Skin epidermis (tissue), 12 donors: ENCODE results near the gene C16orf92.
"Not testable (repeated sequence)": the region's sequence is repeated elsewhere in the genome, so short reads cannot be mapped to it uniquely, and the experiment has no call there.

Experiments used
- H3K27ac ChIP-seq, 21 experiments: fragments of 200-600 bp; sonication (generic) in 11 of 21; one replicate each; pipeline ENCODE4 v1.5.0; 2020; ENCODE audit warnings: mild to moderate bottlenecking in 3 of 21, inconsistent platforms in 2 of 21, moderate library complexity in 2 of 21
- H3K4me3 ChIP-seq, 7 experiments: fragments of 200-600 bp; sonication (generic) in 2 of 7; one replicate each; pipeline ENCODE4 v1.5.0; 2020; ENCODE audit warnings: inconsistent platforms in 2 of 7, mild to moderate bottlenecking in 2 of 7, moderate library complexity in 1 of 7

The C16orf92 gene

DNA sequence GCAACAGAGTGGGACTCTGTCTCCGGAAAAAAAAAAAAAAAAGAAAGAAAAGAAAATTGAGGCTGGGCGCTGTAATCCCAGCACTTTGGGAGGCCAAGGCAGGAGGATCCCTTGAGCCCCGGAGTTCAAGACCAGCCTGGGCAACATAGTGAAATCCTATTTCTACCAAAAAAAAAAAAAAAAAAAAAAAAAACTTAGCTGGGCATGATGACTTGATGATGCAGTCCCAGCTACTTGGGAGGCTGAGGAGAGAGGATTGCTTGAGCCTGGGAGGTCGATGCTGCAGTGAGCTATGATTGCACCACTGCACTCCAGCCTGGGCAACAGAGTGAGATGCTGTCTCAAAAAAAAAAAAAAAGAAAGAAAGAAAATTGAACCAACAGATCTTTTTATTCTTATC is 5.1 kb upstream of the C16orf92 start:
- H3K27ac ChIP-seq, H3K4me3 ChIP-seq: not testable (repeated sequence)

DNA sequence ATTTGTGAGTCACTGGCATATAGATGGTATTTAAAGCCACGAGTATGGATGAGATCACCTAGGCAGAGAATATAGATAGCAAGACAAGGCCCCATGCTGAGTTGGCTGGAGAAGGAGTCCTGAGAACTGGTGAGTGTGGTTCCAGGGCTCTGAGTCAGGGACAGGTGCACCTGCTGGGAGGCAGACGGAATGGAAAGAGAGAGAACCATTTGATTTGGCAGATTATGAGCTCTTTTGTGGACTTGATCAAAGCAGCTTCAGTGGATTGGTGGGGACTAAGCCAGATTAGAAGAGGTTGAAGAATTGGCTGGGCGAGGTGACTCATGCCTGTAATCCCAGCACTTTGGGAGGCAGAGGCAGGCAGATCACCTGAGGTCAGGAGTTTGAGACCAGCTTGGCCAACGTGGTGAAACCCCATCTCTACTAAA is 4.3 kb upstream of the C16orf92 start:
- H3K27ac ChIP-seq, result no peak overlapping the region
- no peak overlapping the region for H3K4me3 ChIP-seq

DNA sequence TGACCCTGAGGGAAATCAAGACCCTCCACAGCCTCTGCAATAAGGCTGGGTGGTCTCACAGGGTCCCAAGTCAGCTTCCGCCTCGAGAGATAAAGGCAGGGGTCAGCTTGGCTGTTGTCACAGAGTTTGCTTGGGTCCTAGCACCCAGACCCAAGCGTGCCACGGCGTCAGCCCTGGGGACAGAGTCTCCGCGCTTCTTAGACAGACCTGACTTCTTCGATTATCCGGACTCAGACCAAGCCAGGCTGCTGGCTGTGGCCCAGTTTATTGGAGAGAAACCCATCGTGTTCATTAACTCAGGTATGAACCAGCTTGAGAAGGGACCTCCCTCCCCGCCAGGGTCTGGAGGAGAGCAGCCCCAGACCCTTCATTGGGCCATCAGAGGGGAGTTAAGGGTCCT is 588 bp downstream of the C16orf92 start:
- H3K4me3 ChIP-seq, result no peak overlapping the region
- no peak overlapping the region for H3K27ac ChIP-seq

DNA sequence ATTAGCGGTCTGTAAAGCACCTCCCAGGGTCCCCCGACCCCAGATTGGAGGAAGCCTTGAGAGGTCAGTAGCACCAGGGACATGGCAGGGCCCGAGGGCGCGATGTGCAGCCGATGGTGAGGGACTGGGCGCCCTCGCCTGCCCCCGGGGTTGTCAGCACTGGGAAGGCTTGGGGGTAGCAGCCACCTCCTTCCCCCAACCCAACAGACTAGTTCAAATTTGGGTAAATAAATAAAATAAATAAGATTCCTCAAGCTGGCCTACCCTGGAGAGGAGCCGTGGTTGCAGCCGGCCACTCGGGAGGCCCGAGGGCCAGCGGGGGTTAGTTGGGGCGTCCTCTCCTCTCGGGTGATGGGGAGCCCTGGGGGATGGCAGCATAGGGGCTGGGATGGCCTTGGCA is 1.5 kb downstream of the C16orf92 start:
- Histone ChIP-seq H3K27ac (no peak overlapping the region), H3K4me3 (no peak overlapping the region)

DNA sequence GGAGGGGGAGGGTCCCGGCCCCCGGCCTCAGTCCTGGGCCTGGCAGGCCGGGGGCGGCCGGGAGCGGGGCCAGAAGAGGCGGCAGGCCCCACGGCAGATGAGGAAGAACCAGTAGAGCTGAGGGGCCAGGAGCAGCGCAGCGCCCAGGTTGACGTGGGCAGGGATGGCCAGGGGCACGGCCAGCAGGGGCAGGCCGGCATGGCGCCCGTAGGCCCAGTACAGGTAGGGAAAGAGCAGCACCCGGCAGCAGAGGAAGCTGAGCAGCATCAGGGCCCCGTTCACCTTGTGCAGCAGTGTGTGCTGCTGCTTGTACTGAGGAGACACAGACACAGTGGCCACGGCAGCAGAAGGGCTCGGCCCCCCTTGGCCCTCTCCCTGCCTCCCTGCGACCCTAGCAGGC is 2.2 kb downstream of the C16orf92 start:
- Histone ChIP-seq H3K27ac (no peak overlapping the region), H3K4me3 (no peak overlapping the region)

DNA sequence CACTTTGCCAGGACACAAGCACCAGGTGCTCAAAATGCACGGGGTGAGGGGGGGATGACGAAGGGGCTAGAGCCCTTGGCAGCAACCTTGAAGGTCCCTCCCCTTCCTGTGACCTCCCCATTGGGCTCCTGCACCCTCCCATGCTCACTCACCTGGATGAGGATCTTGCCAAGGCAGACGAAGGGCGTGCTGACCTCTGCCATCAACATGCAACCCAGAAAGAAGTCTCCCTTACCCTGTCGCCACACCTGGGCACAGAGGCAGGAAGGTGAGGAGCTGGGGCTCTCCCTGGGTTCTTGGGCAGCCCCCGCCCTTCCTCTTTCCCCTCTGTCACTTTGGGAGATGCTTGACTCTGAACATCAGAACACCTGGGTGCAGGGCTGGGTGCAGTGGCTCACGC is 2.6 kb downstream of the C16orf92 start:
- Histone ChIP-seq H3K4me3 (no peak overlapping the region), H3K27ac (no peak overlapping the region)

DNA sequence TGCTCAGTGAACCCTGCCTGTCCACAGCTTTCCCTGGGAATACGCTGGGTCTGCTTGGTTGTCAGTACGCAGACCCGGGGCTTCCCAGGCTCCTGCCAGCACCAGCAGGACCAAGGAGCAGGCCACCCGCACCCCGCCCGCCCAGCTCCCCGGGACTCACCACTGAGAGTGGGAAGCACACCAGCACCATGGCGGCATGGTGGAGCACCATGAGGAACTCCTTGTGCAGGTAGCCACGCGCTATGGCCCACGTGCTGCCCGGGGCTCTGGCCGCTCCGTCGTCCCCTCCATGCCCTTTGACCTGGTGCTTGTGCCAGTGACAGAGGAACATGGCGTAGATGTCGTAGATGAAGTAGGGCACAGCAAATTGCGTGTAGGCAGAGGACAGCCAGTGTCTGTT is 3.5 kb downstream of the C16orf92 start:
- no peak overlapping the region for H3K27ac ChIP-seq
- no peak overlapping the region for H3K4me3 ChIP-seq

DNA sequence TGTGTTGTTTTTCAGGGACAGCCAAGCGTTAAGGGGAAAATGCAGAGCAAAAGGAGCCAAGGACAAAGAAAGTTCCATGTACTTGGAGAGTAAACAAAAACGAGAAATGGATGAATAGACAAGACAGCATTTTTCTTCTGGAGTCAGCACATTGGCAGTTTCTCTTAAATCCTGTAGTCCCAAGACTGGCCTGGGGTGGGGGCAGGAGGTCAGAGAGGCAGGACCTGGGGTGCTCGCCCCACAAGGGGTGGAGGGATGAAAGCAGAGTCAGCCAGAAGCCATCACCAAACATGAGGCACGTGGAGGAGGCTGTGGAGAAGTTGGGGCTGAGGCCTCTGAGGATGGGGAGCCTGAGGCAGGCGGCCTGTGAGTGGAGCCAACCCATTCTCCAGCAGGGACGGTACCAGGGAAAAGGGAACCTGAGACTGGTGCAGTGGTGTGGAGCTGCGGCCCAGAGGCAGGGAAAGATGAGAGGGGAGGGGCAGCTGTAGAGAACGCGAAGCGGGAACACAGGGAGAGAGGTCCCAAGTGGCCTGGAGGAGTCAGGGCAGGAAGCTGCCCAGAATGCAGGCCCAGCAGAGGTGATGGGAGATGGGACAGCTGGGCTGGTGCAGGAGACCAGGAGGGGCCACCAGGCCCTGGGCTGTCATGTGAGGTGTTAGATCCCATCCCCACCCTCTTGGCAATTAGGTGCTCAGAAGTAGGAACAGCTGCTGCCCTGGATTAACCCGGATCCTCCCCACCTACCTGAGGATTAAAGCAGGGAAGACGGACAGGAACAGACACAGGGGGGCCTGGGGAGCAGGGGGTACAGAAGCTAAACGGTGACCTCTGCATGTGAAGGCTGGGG is 4.8 kb downstream of the C16orf92 start:
- Histone ChIP-seq H3K4me3 (no peak overlapping the region), H3K27ac (no peak overlapping the region)

DNA sequence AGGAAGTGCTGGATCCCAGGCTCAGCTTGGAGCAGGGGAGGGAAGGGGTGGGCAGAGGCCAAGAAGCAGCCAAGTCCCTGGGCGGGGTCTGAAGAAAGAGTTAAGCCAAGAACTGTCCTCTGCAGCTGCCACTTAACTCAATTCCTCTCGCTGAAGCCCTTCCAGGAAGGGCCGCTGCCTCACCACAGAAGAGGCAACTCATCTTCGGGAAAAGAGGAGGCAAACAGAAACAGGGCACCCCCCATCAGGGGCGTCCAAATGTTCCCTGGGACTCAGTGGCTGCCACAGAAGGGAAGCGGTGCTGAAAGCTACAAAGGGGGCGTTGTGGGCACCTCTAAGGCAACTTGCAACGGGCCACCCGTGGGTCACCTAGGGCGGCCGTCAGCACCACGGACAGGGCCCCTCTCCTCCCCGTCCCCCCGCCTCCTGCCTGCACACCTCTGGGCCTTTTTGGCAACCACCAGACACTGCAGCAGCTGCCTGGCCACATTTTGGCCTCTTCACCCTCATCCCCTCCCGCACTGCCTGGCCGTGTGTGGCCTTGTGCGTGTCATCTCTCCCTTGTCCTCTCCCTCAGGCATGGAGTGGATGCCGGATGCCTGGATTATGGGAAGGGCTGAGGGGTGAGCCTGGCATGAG is 5.6 kb downstream of the C16orf92 start:
- H3K27ac ChIP-seq, result no peak overlapping the region
- H3K4me3 ChIP-seq, result no peak overlapping the region

DNA sequence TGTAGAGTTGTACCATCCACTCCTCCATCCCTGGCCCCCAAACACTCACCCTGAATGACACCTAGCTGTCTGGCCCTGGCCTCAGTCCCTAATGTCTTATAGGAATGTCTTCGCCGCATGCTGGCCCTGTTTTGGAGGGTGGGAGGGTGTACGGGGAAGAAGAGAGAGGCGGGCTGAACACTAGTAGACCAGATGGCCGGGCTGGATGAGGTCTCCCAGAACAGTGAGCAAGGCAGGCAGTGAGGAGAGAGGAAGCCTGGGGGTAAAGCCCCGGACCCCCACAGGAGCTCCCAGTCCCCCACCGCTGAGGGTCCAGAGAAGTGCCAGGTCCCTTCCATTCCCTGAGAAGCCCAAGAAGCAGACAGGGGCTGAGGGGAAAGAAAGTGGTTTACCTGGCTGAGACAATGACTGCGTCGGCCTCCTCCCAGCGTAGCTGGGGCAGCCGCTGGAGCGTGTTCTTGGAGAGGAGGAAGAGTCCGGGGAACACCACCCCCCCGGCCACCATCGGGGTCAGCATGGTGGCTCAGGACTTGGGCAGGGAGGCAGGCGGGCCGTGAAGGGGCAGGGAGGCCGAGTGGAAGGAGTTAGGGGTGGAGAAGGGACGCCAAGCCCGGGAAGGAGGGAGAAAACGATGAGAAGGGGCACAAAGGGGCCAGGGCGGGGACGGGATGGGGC is 7.2 kb downstream of the C16orf92 start:
- no peak overlapping the region for H3K27ac ChIP-seq
- no peak overlapping the region for H3K4me3 ChIP-seq

DNA sequence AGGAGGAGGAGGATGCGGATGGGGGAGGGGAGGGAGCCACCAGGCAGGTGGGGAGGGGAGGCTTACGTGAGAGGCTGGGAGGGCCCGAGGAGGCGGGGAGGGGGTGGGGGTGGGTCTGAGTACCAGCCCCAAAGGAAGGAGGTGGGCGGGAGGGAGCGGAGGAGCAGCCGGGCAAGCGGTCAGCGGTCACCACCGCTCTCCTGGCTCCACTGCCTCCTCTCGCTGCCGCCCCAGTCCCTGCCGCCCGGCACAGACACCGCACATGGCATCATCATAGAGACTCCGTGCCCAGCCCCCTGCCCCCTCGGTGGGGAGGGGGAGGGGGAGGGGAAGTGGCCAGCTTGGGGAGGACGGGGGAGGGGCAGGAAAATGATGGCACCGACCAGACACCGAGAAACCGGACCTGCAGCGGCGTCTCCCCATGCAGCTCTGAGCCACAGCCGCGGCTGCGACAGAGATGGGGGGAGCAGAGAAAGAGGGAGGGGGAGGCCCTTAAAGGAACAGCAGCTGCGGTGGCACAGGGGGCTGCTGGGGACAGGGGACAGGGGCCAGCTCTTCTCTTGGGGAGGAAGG is 7.9 kb downstream of the C16orf92 start, which contains the start of gene TLCD3B:
Gene TLCD3B, minus strand, starts transcription at position 431 of the 573 bp plus-strand sequence. CDS start 744 bp downstream, outside the sequence.
- Histone ChIP-seq H3K4me3 (no peak within 1 kb of the TSS), H3K27ac (no peak within 1 kb of the TSS)

DNA sequence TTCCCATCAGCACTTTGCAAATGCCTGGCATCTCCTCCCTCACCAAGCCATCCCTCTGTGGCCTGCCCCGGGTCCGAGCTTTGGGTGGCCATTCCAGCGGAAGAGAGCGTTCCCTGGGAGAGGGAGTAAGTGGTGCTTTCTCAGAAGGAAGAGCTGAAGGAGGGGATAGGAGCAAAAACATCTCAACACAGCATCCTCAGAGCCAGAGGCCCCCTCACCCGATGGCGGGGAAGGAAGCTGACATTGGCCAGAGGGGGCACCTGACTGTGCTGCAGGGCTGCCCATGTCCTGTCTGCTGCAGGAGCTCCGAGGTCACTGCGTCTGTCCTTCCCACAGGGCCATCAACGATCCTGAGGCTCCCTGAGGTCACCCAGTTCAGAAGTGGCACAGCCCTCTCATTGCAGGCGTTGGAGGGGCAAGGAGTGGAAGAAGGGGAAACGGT is 8.5 kb downstream of the C16orf92 start:
- no peak overlapping the region for H3K27ac ChIP-seq
- H3K4me3 ChIP-seq, result no peak overlapping the region

DNA sequence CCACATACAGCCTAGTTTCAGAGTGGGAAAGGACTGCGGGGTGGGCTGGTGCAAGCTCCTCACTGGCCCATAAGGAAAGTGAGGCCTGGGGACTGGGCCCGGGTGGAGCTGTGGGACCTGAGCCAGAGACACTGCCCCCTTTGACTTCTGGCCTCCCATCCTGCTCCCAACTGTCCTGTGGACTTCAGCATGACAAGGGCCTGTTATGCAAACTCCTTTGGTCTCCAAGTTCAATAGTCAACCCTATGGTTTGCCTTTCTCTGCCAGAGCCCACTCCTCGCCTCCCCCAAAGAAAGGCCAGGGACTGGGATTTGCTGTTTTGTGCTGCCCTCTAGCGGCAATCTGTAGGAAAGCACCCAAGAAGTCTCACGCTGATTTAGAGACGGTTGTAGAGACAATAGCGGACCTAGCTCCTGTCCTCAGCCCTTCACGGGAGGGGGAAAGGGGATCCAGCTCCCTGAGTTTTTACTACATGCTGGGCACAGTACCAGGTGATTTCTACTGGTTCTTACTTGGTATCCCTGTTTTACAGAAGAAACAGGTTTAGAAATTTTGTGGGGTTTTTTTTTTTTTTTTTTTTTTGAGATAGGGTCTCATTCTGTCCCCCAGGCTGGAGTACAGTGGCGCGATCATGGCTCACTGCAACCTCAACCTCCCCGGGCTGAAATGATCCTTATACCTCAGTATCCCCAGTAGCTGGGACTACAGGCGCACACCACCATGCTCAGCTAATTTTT is 9.3 kb downstream of the C16orf92 start:
- no peak overlapping the region for H3K27ac ChIP-seq
- H3K4me3 ChIP-seq, result no peak overlapping the region

DNA sequence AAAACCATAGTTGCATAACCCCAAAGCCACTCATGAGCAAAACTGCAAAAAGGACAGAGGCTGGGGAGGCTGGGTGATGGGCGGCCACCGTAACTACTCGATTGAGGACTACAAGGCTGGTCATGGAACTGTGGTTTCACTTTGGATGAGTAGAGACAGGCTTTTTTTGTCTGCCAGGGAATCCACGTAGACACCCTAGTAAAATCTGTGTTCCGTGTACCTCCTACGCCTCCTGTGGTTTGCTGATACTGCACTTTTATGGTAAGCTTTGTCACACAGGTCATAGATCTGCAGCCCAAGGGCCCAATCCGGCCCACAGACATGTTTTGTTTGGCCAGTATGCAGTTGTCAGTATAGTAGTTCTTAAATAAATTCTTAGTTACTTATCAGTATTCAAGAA is 10.3 kb downstream of the C16orf92 start:
- H3K27ac ChIP-seq, result no peak overlapping the region
- no peak overlapping the region for H3K4me3 ChIP-seq

DNA sequence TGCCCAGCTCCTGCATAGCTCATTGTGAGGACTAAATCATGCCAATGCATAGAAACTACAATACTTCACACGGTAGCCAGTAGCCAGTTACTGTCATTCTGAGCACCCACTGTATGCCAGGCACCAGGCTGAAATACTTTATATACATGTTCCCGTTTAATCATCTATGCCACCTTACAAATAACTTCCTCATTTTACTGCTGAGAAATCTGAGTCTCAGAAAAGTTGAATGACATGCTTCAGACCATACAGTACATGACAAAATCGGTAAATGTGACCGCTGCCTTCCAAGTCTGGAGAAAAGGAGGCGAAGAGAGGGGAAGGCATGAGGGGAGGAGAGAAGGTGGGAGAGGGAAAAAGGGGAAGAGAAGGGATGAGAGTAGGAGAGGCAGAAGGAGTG is 17.2 kb downstream of the C16orf92 start:
- no peak overlapping the region for H3K4me3 ChIP-seq
- no peak overlapping the region for H3K27ac ChIP-seq

DNA sequence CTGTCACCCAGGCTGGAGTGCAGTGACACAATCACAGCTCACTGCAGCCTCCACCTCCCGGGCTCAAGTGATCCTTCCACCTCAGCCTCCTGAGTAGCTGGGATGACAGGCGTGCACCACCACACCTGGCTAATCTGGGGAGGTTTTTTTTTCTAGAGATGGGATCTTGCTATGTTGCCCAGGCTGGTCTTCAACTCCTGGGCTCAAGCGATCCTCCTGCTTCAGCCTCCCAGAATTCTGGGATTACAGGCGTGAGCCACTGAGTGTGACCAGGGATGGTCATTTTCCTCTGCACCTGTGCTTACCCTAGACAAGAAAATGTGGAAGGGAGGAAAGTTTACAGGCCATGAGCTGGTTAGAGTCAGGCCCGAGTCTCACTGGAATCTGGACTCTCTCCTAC is 17.7 kb downstream of the C16orf92 start:
- not testable (repeated sequence) for H3K27ac ChIP-seq, H3K4me3 ChIP-seq

DNA sequence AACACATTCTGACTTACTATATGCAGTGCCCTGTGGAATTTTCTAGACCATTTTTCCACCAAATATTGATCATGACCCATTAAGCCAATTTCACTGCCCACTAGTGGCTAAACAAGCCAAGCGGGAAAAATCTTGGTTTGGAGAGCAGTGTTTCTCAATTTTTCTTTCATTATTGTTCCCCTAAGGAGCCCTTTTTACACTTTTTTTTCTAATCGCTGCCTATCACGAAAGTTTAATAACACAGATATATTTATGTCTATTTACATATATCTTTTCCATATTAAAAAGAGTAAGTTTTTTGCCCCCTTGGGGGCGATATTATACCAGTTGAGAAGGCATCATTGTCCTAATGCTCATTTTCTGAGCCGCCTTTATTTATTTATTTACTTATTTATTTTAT is 18.8 kb downstream of the C16orf92 start:
- no peak overlapping the region for H3K4me3 ChIP-seq
- no peak overlapping the region for H3K27ac ChIP-seq

DNA sequence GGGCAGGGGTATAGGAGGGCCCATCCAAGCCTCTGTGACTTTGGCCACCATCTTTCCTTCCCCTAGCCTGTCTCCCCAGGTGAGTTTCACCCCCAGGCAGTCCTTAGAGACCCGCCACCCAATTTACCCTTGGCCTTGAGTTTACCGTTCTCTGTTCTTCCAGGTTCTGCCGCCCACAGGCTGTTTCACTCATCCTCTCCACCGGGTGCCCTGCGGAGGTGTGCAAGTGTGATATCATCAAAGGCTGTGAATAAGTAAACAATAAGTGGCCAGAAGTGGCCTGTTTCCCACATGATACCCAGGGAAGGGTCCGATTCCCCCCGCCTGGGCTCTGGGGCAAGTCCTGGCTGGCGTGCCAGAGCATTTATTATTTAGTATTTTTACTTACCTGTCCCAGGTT is 23.2 kb downstream of the C16orf92 start:
- Histone ChIP-seq H3K27ac (no peak overlapping the region), H3K4me3 (no peak overlapping the region)

DNA sequence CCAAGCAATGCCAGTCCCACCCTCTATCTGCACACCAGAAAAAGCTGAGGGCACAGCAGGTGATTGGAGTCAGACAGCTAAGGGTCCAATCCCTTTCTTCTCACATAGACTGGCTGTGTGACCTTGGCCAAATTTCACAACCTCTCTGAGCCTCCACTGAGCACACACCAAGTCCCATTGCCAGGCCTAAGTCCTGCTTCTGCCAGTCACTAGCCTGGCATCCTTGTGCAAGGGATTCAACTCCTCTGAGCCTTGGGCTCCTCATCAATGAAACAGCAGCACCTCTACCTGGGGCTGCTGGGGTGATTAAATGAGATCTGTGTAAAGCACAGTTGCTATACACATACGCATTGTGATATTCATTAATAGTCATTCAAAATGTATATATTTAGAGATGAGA is 23.6 kb downstream of the C16orf92 start:
- Histone ChIP-seq H3K27ac (no peak overlapping the region), H3K4me3 (no peak overlapping the region)

DNA sequence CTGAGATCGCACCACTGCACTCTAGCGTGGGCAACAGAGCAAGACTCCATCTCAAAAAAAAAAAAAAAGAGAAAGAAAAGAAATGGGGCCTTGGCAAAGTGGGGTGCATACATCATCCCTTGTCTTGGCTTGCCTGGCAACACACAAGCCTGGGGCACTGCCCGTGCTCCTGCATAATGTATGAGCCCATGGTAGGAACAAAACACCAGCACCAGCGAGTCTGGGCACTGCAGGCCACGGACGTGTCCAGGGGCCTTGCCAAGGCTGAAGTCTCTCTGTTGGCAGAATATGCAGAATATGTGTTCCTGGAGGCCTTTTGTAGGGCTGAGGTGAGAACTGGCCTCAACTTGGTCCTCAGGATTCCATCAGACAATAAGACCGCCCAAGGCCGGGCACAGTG is 26.9 kb downstream of the C16orf92 start:
- Histone ChIP-seq H3K27ac (peak overlapping the region in 1 of 21 experiments; percentile 17), H3K4me3 (no peak overlapping the region)
